Effector memory CD4-positive, alpha-beta T cell (primary cell): ENCODE data around the gene GABPA.
A peak's percentile ranks its signal among the peaks of the same experiment; 100 is the strongest.
"Not testable (repeated sequence)": the region's sequence is repeated elsewhere in the genome, so short reads cannot be mapped to it uniquely, and the experiment has no call there.

Experiments
- DNase-seq, 3 donors: peaks; one replicate each; pipeline ENCODE4 v3.0.0-alpha.2; 2020
- H3K27ac ChIP-seq: 2 replicates; pipeline ENCODE4 v1.7.0; 2013; ENCODE audit warnings: mild to moderate bottlenecking, low read length, moderate library complexity; ENCODE audit not compliant: insufficient read depth, poor library complexity, severe bottlenecking
- H3K27me3 ChIP-seq: replicated peaks from 2 replicates; pipeline ENCODE4 v1.7.0; 2013; ENCODE audit warnings: mild to moderate bottlenecking, low read length; ENCODE audit not compliant: insufficient read depth, control insufficient read depth, poor library complexity, severe bottlenecking
- H3K36me3 ChIP-seq: 2 replicates; pipeline ENCODE4 v1.7.0; 2013; ENCODE audit warnings: mild to moderate bottlenecking, low read length, moderate library complexity; ENCODE audit not compliant: control insufficient read depth, insufficient read depth
- H3K4me1 ChIP-seq: 2 replicates; pipeline ENCODE4 v1.7.0; 2013; ENCODE audit warnings: low read length, mild to moderate bottlenecking; ENCODE audit not compliant: control insufficient read depth, insufficient read depth, poor library complexity, severe bottlenecking
- H3K4me3 ChIP-seq: 2 replicates; pipeline ENCODE4 v1.7.0; 2013; ENCODE audit warnings: low read length, low read depth, mild to moderate bottlenecking; ENCODE audit not compliant: insufficient read depth, poor library complexity, severe bottlenecking
- H3K9me3 ChIP-seq: 2 replicates; pipeline ENCODE4 v1.7.0; 2013; ENCODE audit warnings: mild to moderate bottlenecking, low read length, moderate library complexity; ENCODE audit not compliant: control insufficient read depth
- total RNA-seq, 3 donors: gene quantifications; one replicate each; lab custom pipeline; 2026; lab: John Stamatoyannopoulos, UW

The GABPA gene
- total RNA-seq: 27.3 to 41.2 (median 37.2) reads per million in 3 donors

DNA sequence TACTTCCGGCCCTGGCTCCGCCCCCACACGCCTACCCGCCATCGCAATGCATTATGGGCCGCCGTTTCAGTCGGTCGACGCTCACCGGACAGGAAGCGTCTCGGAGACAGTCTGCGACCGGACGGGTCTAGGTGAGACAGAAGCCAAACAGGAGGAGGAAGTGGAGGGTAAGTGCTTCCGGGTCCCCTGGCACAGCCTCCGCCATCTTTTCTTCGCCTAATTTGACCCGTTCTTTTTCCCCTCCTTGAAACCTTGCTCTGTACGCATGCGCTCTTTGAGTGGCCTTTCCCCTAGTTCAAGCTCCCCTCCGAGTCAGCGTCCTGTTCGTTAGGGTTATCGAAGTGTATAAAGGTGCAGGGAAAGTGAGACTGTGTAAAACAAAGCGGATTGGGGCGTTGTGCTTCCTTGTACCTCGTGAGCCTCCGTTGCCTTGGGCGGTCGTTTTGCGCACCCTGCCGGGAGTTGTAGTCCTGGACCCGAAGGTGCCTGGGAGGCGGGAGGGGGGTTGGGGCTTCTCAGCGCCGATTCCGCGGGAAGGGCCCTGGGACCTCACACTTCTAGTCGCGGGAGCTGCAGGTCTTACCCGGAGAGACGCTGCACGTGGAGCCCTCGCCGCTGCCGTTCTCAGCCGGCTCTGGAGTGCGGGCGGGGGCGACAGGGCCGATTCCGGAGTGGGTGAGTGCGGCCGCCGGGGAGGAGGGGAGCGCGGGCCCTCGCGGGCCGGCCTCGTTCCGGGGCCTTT lies at the start of gene GABPA, which contains the start of gene ATP5PF:
Gene GABPA, plus strand, starts transcription at position 69 of the 742 bp plus-strand sequence. CDS start 6,627 bp downstream, outside the sequence.
Gene ATP5PF, minus strand, starts transcription at position 1 of the 742 bp plus-strand sequence. CDS start 5,110 bp downstream, outside the sequence.
- no peaks in the 10 kb centered on the region for H3K27me3 ChIP-seq
- peak; percentile 94 to 96 (median 95) for DNase-seq
- H3K27ac ChIP-seq: peak within 1 kb of the TSS; percentile 98
- H3K4me1 ChIP-seq: peaks cover 4% of the 10 kb centered on the region
- peak within 1 kb of the TSS; percentile 95 for H3K4me3 ChIP-seq
- no peaks in the 10 kb centered on the region for H3K9me3 ChIP-seq
- H3K36me3 ChIP-seq: peaks cover 1% of the 10 kb centered on the region

DNA sequence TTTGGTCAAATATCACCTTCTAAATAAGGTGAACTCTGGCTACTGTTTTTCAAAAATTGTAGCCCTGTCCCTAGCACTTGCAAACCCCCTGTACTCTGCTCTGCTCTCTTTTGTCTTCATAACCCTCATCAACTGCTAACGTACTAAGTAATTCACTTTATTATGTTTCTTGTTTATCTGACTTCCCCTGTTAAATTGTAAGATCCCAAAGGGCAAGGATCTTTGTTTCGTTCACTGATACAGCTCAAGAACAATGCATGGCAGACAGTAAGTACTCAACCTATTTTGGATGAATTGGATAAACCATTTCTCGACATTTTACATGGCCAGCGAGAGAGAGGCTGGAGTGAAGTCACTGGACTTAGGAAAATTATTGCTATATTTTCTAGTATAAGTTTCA lies 47.0 kb upstream of the GABPA start:
- Histone ChIP-seq H3K9me3 (no peaks in the 10 kb centered on the region), H3K27ac (no peak overlapping the region), H3K36me3 (no peaks in the 10 kb centered on the region), H3K4me1 (no peaks in the 10 kb centered on the region), H3K4me3 (no peak overlapping the region), H3K27me3 (no peaks in the 10 kb centered on the region)
- DNase-seq: no peak

DNA sequence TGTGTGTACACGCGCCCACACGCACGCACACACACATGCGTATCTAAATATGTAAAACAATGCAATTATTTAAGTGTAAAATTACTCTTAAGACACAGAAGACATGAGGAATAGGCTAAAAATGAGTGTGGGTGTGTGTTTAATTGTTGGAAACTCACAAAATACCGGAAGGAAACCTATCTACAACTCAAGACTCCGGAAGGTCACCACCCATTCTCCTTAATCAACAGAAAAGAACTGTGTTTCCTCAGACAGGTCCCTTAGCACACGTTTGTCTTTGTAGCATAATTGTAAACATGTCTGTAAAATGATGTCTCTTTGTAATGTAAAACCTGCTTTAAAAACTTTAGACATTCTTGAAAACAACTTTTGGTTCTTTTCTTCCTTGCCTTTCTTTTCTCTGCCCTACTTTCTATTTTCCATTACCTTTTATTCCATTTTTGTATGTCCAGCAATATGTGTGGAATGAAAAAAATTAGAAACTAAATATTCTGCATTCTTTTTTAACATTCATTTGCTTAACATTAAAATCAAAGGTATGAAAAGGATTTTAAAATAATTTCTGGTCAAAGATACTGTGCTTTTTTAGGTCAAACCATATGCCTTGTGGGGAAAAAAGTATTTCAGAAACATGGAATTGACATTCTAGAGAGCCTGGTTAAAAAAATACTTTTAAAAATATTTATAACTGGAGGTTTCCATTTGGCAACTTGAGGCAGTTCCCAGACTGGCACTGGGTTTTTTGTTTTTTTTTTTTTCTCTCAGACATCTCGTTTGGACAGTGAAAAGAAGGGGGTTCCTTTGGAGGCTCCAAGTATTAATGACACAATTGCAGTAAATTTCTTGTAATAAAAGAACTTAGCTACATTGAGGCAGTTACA lies 46.3 kb upstream of the GABPA start:
- DNase-seq: no peak
- Histone ChIP-seq H3K9me3 (no peaks in the 10 kb centered on the region), H3K27ac (no peak overlapping the region), H3K4me3 (no peak overlapping the region), H3K36me3 (no peaks in the 10 kb centered on the region), H3K4me1 (no peaks in the 10 kb centered on the region), H3K27me3 (no peaks in the 10 kb centered on the region)

DNA sequence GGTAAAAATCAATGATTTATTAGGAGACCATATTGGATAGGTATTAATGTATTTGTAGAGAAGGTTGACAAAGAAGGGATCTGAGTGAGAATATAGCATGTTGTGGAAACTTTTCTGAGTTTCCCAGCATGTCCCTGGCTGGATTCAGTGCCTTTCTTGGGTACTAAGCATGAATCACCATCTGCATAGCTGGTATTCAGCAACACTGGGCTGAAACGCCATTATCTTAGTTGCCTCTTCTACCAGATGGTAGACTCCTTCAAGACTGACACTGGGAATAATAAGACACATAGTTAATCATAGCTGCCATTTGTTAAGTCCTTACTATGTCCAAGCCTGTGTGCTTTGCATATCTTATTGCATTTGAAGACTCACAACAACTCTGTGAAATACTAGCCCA lies 45.5 kb upstream of the GABPA start:
- Histone ChIP-seq H3K27me3 (no peaks in the 10 kb centered on the region), H3K9me3 (no peaks in the 10 kb centered on the region), H3K4me3 (no peak overlapping the region), H3K4me1 (no peaks in the 10 kb centered on the region), H3K36me3 (no peaks in the 10 kb centered on the region), H3K27ac (no peak overlapping the region)
- DNase-seq: no peak

DNA sequence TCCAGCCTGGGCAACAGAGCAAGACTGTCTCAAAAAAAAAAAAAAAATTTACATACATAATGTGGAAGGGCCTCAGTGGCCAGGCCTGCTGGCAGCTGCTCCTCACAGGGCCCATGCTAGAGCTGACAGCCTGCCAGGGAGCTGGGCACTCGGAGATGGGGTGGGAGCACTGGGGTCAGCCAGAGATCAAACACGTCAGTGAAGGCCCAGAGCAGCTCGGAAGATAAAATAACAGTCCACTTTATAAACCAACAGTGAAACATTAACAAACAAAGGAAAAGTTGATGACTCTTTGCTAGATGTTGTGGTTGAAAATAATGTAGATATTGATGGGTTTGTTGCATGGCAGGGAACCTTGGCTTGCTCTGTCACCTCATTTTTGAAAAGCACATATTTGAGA lies 42.8 kb upstream of the GABPA start:
- no peaks in the 10 kb centered on the region for H3K9me3 ChIP-seq
- no peak overlapping the region for H3K27ac ChIP-seq
- H3K4me1 ChIP-seq: no peaks in the 10 kb centered on the region
- DNase-seq: no peak
- no peak overlapping the region for H3K4me3 ChIP-seq
- no peaks in the 10 kb centered on the region for H3K36me3 ChIP-seq
- H3K27me3 ChIP-seq: no peaks in the 10 kb centered on the region

DNA sequence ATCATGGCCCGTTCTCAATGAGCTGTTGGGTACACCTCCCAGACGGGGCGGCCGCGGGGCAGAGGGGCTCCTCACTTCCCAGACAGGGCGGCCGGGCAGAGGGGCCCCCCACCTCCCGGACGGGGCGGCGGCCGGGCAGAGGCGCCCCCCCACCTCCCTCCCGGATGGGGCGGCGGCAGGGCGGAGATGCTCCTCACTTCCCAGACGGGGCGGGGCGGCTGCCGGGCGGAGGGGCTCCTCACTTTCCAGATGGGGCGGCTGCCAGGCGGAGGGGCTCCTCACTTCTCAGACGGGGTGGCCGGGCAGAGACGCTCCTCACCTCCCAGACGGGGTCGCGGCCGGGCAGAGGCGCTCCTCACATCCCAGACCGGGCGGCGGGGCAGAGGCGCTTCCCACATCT lies 39.3 kb upstream of the GABPA start:
- H3K4me3 ChIP-seq, H3K9me3 ChIP-seq, DNase-seq, H3K36me3 ChIP-seq, H3K4me1 ChIP-seq, H3K27me3 ChIP-seq, H3K27ac ChIP-seq: not testable (repeated sequence)

DNA sequence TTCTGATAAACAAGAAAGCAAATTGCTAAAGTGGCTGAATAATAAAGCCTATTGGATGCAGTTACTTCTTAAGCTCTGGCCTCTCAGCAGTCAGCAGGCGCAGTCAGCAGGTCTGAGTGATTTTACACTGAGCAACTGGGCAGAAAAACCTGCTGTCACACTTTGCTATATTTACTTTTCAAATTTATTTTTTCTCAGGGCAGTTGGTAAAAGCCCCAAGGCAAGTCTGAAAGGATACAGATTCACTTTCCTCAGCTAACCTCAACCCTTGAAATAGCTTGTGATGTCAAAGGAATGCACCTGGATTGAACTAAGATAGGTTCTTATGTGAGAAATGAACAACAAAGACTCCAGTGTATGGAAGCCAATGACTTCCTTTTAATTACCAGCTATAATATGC lies 34.0 kb upstream of the GABPA start:
- Histone ChIP-seq H3K27me3 (no peaks in the 10 kb centered on the region), H3K4me3 (no peak overlapping the region), H3K9me3 (no peaks in the 10 kb centered on the region), H3K36me3 (no peaks in the 10 kb centered on the region), H3K27ac (no peak overlapping the region), H3K4me1 (no peaks in the 10 kb centered on the region)
- DNase-seq: no peak

DNA sequence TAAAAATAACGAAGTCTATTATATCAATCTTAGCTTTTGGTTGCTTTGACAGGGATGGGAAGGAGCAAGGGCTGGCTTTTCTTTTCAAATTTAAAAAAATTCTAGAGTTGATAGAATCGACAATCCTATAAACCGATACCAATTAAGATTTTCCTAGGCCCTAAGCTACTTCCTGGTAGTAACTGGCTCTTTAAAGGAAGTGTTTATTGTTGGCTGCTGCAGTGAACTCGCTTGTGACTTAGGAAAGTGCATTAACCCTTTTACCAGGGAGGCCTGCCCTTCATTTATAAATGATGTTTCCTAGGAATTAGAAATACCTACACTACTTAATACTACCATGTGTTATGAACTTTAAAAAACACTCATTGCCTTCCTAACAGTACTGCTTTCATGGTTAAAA lies 33.2 kb upstream of the GABPA start:
- no peaks in the 10 kb centered on the region for H3K27me3 ChIP-seq
- no peak for DNase-seq

DNA sequence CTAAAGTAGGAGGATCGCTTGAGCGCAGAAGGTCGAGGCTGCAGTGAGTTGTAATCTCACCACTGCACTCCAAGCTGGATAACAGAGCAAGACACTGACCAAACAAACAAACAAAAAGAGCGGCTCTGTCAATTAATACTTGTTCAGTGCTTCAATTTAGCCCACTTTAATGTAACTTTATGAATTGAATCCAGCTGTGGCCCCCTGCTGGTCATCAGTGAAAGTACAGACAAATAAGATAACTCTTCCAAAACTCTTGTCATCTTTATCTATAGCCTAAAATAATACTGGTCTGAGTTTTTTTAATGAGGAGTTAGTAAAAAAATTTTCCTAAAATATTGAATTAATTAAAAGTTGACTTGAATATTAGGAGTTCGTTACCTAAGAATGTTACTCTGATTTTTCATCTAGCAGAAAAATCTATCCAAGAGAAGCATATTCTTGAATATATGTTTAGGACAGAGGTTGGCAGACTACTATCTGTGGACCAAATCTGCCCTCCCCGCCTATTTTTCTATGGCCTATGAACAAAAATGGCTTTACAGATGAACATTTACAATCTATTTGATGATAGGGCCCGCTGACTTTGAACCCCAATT lies 26.2 kb upstream of the GABPA start:
- H3K4me1 ChIP-seq: no peaks in the 10 kb centered on the region
- no peak overlapping the region for H3K27ac ChIP-seq
- no peaks in the 10 kb centered on the region for H3K36me3 ChIP-seq
- H3K27me3 ChIP-seq: no peaks in the 10 kb centered on the region
- DNase-seq: peak; percentile 2 to 30 (median 5)
- no peak overlapping the region for H3K4me3 ChIP-seq
- H3K9me3 ChIP-seq: no peaks in the 10 kb centered on the region

More for the DNA sequence above, 33.2 kb upstream of the GABPA start:
- no peaks in the 10 kb centered on the region for H3K9me3 ChIP-seq
- H3K4me3 ChIP-seq: no peak overlapping the region
- no peaks in the 10 kb centered on the region for H3K4me1 ChIP-seq
- no peak overlapping the region for H3K27ac ChIP-seq
- no peaks in the 10 kb centered on the region for H3K36me3 ChIP-seq
